ENCODE data around the gene XPO6. TPM values are rescaled to one million over a fixed set of nuclear protein-coding genes. Genes with fewer than 3 reads are reported as not detected.
"Not testable (repeated sequence)": the region's sequence is repeated elsewhere in the genome, so short reads cannot be mapped to it uniquely, and the experiment has no call there.

Gene XPO6, protein sequence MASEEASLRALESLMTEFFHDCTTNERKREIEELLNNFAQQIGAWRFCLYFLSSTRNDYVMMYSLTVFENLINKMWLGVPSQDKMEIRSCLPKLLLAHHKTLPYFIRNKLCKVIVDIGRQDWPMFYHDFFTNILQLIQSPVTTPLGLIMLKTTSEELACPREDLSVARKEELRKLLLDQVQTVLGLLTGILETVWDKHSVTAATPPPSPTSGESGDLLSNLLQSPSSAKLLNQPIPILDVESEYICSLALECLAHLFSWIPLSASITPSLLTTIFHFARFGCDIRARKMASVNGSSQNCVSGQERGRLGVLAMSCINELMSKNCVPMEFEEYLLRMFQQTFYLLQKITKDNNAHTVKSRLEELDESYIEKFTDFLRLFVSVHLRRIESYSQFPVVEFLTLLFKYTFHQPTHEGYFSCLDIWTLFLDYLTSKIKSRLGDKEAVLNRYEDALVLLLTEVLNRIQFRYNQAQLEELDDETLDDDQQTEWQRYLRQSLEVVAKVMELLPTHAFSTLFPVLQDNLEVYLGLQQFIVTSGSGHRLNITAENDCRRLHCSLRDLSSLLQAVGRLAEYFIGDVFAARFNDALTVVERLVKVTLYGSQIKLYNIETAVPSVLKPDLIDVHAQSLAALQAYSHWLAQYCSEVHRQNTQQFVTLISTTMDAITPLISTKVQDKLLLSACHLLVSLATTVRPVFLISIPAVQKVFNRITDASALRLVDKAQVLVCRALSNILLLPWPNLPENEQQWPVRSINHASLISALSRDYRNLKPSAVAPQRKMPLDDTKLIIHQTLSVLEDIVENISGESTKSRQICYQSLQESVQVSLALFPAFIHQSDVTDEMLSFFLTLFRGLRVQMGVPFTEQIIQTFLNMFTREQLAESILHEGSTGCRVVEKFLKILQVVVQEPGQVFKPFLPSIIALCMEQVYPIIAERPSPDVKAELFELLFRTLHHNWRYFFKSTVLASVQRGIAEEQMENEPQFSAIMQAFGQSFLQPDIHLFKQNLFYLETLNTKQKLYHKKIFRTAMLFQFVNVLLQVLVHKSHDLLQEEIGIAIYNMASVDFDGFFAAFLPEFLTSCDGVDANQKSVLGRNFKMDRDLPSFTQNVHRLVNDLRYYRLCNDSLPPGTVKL
- 100 to 1,000 TPM; 212 to 386 TPM for total RNA-seq

DNA sequence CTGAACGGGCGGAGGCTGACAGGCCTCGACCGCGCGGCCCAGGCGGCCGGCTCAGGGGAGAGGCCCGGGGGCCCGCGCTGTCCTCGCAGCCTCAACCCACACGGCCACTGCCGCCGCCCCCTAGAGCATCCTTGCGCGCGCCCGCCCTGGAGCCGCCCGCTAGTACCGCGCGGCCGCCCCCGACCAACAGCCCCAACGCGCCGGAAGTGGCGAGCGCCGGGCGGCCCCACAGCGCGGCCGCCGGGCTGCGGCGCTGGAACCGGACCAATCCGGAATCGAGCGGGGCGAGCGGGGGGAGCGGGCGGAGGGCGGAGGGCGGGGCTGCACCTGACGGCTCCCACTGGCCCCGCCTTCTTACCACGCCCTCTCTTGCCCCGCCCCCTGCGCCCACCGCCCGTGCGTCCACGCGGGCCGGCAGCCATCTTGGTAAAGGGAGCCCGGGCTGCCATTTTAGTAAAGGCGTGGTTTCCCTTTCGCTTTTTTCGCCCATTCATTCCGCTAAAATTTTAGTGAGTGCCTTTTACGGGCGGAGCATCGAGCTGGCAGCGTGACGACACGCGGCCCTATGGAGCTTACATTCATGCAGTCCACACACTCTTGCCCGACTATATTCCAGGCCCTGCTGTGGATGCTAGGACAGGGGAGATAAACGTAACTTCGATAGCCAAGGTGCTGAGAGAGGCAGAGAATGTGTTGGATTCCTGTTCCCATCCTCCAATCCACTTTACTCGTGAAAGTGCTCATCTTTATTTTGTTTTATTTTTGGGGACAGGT, at the start of gene XPO6:
TSS of gene XPO6 (minus strand) at position 208 of the 774 bp plus-strand sequence. CDS start 597 bp downstream, outside the sequence.
- peaks cover 2% of the 10 kb centered on the region for H3K9me3 Mint-ChIP-seq
- H3K27ac Mint-ChIP-seq: peak within 1 kb of the TSS; percentile 68 to 81
- peaks cover 19% of the 10 kb centered on the region for H3K36me3 Mint-ChIP-seq
- H3K4me1 Mint-ChIP-seq (ENCODE audit: low read depth in 2 of 2): peaks cover 23 to 40% of the 10 kb centered on the region in 2 donors
- peak within 1 kb of the TSS; percentile 94 for H3K4me3 Mint-ChIP-seq
- DNase-seq (ENCODE audit: low spot score) (peak; percentile 98), ATAC-seq (peak; percentile 93 to 95)
- H3K27me3 Mint-ChIP-seq: no peaks in the 10 kb centered on the region

DNA sequence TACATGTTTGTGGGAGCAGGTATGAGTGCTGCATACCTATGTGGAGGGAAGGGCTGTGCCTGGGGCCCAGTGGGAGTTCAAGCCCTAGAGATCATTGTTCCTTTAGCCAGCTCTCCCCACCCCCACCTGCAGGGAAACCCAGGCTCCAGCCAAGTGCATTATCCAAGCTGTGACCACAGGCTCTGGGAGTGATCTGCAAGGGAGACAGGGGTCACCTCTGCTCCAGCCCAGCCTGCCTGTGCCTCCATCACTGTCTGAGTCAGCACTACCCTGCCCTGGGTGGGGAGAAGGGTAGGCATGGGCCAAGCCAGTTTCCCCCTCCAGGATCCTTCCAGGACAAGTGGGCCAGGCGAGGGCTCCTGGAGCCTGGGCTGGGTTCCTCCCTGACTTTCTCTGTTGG, 48.4 kb upstream of the XPO6 start:
- no peak overlapping the region for H3K27ac Mint-ChIP-seq
- no peak for ATAC-seq
- H3K36me3 Mint-ChIP-seq: no peaks in the 10 kb centered on the region
- DNase-seq (ENCODE audit: low spot score): no peak
- peaks cover 10 to 11% of the 10 kb centered on the region in 2 donors for H3K4me1 Mint-ChIP-seq (ENCODE audit: low read depth in 2 of 2)
- H3K27me3 Mint-ChIP-seq: peaks cover 19 to 26% of the 10 kb centered on the region in 2 donors
- H3K9me3 Mint-ChIP-seq: no peaks in the 10 kb centered on the region
- no peak overlapping the region for H3K4me3 Mint-ChIP-seq

DNA sequence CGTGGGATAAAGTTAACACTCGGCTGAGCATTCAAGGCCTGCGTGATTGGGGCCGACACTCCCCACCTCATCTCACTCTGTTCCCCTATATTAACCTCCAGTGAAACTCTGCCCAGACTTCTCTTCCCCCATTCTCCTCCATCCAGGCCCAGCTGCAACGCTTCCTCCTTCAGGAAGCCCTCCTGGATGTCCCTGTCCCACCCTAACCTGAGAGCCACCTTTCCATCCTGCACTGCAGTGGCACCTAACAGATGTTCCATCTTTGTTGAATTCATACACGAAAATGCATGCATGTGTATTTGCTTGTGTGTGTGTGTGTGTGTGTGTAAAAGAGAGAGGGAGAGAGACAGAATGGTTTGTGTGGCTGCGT, 48.0 kb upstream of the XPO6 start:
- H3K36me3 Mint-ChIP-seq: no peaks in the 10 kb centered on the region
- H3K4me3 Mint-ChIP-seq: no peak overlapping the region
- H3K4me1 Mint-ChIP-seq (ENCODE audit: low read depth in 2 of 2): peaks cover 10 to 11% of the 10 kb centered on the region in 2 donors
- H3K27ac Mint-ChIP-seq: peak overlapping the region in 1 of 2 donors; percentile 4
- DNase-seq (ENCODE audit: low spot score) (no peak), ATAC-seq (no peak)
- peaks cover 18 to 24% of the 10 kb centered on the region in 2 donors for H3K27me3 Mint-ChIP-seq
- H3K9me3 Mint-ChIP-seq: no peaks in the 10 kb centered on the region

DNA sequence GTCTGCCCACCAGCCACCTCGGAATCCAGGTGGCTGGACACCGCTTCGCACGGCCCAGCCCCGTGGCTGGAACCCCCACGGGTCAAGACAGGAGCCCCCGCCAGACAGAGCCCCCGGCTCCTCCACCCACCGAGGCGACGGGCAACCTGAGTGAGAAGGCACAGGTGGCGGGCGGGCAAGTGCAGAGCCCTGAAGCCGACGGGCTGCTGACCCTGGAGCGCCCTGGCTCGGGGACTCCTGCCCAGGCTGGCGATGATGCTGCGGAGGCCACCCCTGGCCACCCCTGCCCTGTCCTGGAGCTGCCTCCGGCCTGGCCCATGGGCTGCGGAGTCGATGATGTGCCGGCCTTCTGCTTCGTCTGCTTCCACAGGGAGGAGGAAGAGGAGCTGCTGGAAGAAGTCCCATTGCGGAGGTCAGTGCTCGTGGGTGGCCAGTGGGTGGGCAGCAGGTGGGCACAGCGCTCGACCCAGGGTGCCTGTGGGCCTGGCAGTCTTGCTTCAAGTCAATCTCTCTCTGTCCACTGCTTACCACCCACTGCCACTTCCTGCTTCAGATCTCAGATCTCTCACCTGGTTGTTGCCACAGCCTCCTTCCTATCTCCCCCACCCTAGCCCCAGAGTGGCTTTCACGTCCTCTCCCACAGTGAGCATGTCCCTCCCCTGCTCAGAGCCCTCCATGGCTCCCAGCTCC, 47.5 kb upstream of the XPO6 start:
- H3K4me1 Mint-ChIP-seq (ENCODE audit: low read depth in 2 of 2): peaks cover 7 to 11% of the 10 kb centered on the region in 2 donors

DNA sequence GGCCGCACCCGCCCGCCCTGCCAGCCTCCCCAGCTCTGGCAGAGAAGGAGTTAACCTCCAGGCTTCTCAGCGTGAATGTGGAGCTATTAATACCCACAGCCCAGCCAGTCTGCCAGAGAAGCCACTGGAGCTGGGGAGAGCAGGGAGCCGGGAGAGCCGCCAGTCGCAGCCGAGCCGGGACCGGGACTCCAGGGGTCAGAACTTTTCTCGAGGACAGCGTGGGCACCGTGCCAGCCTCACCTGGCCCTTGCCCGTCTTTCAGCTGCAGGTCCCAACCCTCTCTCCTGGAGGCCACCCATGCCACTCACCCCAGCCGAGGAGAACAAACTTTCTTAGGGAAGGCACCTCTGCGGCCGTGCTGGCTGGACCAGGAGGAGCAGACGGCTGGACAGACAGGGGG, 46.8 kb upstream of the XPO6 start:
- Mint-ChIP-seq H3K9me3 (no peaks in the 10 kb centered on the region), H3K36me3 (no peaks in the 10 kb centered on the region), H3K27ac (no peak overlapping the region), H3K4me1 (ENCODE audit: low read depth in 2 of 2) (peaks cover 7 to 11% of the 10 kb centered on the region in 2 donors), H3K27me3 (peaks cover 7 to 15% of the 10 kb centered on the region in 2 donors), H3K4me3 (no peak overlapping the region)
- no peak for DNase-seq (ENCODE audit: low spot score)
- ATAC-seq: no peak

More for the DNA sequence above, 47.5 kb upstream of the XPO6 start:
- ATAC-seq: peak in 1 of 2 donors; percentile 24
- DNase-seq (ENCODE audit: low spot score): no peak
- Mint-ChIP-seq H3K27ac (peak overlapping the region in 1 of 2 donors; percentile 4), H3K4me3 (no peak overlapping the region), H3K9me3 (no peaks in the 10 kb centered on the region), H3K27me3 (peaks cover 12 to 19% of the 10 kb centered on the region in 2 donors), H3K36me3 (no peaks in the 10 kb centered on the region)

DNA sequence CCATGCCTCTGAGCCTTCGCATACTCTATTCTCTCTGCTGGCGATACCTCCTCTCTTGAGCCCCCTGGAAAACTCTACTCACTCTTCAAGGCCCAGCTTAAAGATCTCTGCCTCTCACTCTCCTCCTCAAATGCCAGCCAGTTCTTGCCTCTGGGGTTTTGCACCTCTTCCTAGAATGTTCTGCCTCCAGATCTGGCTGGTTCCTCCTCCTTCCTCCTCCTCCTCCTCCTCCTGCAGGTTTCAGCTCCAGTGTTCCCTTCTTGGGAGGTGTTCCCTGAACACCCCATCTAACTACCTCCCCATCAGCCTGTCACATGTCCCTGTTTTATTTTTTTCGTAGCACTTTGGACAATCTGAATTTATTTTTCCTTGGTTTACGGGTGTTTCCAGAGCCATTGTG, 45.5 kb upstream of the XPO6 start:
- ATAC-seq (no peak), DNase-seq (ENCODE audit: low spot score) (no peak)
- Mint-ChIP-seq H3K36me3 (no peaks in the 10 kb centered on the region), H3K4me3 (no peak overlapping the region), H3K27ac (no peak overlapping the region), H3K27me3 (peaks cover 0 to 15% of the 10 kb centered on the region in 2 donors), H3K4me1 (ENCODE audit: low read depth in 2 of 2) (peaks cover 7% of the 10 kb centered on the region in 2 donors), H3K9me3 (no peaks in the 10 kb centered on the region)

DNA sequence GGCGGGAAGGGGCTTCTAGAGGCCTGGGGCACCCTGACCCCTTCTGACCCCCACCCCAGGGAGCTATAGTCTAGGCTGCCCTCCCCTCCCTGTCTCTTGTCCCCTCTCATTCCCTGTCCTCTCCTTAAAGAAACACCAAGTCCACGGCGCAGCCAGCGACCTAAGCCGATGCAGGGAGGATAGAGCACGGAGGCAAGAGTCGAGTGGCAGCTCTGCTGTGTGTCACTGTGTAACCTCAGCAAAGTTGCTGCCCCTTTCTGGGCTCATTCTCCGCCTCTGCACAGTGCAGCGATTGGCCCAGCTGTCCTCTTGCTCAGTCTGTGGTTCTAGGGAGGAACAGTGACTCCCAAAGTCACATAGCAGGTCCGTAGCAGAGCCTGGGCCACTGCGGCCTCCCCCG, 44.1 kb upstream of the XPO6 start:
- DNase-seq (ENCODE audit: low spot score): no peak
- ATAC-seq: no peak
- peaks cover 0 to 17% of the 10 kb centered on the region in 2 donors for H3K27me3 Mint-ChIP-seq
- H3K9me3 Mint-ChIP-seq: no peaks in the 10 kb centered on the region
- H3K27ac Mint-ChIP-seq: no peak overlapping the region
- H3K36me3 Mint-ChIP-seq: no peaks in the 10 kb centered on the region
- H3K4me1 Mint-ChIP-seq (ENCODE audit: low read depth in 2 of 2): peaks cover 7% of the 10 kb centered on the region in 2 donors
- no peak overlapping the region for H3K4me3 Mint-ChIP-seq

DNA sequence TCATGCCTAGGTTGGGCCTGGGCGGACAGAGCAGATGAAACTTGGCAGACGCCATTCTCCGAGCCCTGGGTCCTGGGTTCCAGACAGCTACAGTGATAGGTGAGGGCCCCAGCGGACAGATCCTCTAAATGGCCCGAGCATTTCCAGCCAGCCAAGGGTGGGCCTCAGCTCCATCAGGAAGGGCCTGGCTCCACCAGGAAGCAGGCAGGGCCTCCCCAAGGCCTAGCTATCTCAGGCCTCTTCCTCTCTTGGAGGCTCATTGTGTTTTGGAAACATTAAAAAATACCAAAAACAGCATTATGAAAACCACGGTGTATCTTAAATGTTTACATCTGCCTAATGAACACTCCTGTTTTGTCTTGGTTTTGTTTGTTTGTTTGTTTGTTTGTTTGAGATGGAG, 42.4 kb upstream of the XPO6 start:
- DNase-seq (ENCODE audit: low spot score): no peak
- no peak overlapping the region for H3K4me3 Mint-ChIP-seq
- no peak overlapping the region for H3K27ac Mint-ChIP-seq
- no peaks in the 10 kb centered on the region for H3K4me1 Mint-ChIP-seq (ENCODE audit: low read depth in 2 of 2)
- H3K27me3 Mint-ChIP-seq: peaks cover 0 to 7% of the 10 kb centered on the region in 2 donors
- no peak for ATAC-seq
- no peaks in the 10 kb centered on the region for H3K9me3 Mint-ChIP-seq
- no peaks in the 10 kb centered on the region for H3K36me3 Mint-ChIP-seq

DNA sequence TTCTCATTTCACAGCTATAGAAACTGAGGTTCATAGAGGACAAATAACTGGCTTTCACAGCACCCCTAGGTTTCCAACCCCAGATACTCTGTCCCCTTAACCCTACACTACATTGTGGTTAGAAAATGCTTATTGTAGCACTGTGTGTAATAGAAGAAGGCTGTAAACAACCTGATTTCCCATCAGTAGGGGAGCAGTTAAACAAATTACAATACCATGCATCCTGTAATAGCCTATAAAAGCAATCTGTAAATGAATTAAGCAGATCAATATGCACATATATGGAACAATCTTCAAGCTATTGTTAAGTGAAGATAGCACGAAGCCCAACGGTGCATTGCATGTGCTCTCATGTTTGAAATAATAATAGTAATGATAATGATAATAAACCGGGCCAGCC, 39.2 kb upstream of the XPO6 start:
- DNase-seq (ENCODE audit: low spot score): no peak
- Mint-ChIP-seq H3K4me3 (no peak overlapping the region), H3K9me3 (no peaks in the 10 kb centered on the region), H3K36me3 (no peaks in the 10 kb centered on the region), H3K27me3 (peaks cover 0 to 7% of the 10 kb centered on the region in 2 donors), H3K4me1 (ENCODE audit: low read depth in 2 of 2) (no peaks in the 10 kb centered on the region), H3K27ac (no peak overlapping the region)
- ATAC-seq: no peak

DNA sequence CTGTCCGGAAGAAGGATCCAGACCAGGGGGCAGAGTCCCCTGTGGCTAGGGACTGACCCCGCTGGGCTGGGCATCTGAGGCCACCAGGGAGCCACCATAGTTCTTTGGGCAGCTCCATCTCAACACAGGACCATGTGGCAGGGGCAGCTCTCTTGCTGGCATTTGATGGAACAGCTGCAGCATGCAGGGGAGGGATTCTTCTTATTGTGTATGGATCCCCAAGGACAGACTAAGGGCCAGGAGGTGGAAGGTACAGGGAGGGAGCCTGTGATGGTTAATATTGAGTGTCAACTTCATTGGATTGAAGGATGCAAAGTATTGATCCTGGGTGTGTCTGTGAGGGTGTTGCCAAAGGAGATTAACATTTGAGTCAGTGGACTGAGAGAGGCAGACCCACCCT, 37.7 kb upstream of the XPO6 start:
- DNase-seq (ENCODE audit: low spot score); H3K27ac Mint-ChIP-seq; H3K4me1 Mint-ChIP-seq (ENCODE audit: low read depth in 2 of 2); ATAC-seq; H3K9me3 Mint-ChIP-seq; H3K4me3 Mint-ChIP-seq; H3K27me3 Mint-ChIP-seq; H3K36me3 Mint-ChIP-seq: not testable (repeated sequence)

DNA sequence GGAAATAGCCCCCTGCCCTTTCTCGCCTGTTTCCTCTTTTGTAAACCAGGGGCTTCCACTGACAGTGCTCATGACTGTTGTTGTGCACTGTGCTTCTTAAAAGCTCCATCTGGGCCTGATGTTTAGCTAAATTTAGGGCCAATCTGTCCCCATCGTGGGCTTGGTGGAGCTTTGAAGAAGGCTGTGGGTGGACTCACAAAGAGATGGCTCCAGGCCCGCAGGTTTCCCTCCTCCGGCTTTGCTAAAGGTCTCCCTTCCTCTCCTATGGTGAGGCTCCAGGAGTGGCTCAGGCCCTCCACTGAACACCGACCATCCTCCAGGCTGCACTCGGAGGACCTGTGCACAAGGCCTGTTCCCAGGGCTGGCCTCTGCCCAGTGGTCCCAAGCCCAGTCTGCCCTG, 30.2 kb upstream of the XPO6 start:
- H3K4me3 Mint-ChIP-seq: no peak overlapping the region
- H3K4me1 Mint-ChIP-seq (ENCODE audit: low read depth in 2 of 2): no peaks in the 10 kb centered on the region
- no peak for ATAC-seq
- no peak overlapping the region for H3K27ac Mint-ChIP-seq
- no peaks in the 10 kb centered on the region for H3K36me3 Mint-ChIP-seq
- DNase-seq (ENCODE audit: low spot score): no peak
- no peaks in the 10 kb centered on the region for H3K9me3 Mint-ChIP-seq
- peaks cover 0 to 2% of the 10 kb centered on the region in 2 donors for H3K27me3 Mint-ChIP-seq

DNA sequence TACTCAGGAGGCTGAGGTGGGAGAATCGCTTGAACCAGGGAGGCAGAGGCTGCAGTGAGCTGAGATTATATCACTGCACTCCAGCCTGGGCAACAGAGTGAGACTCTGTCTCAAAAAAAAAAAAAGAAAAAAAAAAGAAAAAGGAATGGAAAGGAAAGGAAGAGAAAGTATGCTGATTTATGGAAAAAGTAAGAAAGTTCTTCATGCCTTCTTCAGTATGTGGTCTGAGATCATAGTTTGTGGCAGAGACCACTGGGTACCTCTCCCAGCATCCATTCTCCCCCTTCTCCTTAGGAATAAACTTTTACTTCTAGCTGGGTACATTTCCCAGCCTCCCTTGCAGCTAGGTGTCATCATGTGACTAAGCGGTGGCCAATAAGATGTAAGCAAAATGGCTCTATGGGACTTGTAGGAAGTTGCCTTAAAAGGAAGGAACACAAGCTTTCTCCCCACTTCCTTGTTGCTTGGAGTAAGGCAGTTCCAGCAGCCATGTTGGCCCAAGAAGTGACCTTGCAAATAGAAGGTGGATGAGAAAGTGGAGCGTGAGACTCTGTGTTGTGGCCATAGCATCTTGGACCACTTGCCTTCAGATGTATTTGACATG, 26.1 kb upstream of the XPO6 start:
- Mint-ChIP-seq H3K9me3 (no peaks in the 10 kb centered on the region), H3K36me3 (no peaks in the 10 kb centered on the region), H3K27ac (no peak overlapping the region), H3K4me3 (no peak overlapping the region), H3K27me3 (peaks cover 0 to 9% of the 10 kb centered on the region in 2 donors), H3K4me1 (ENCODE audit: low read depth in 2 of 2) (no peaks in the 10 kb centered on the region)
- ATAC-seq (no peak), DNase-seq (ENCODE audit: low spot score) (no peak)
